Neural progenitor cell (in vitro differentiated cells): ENCODE measurements around the gene MMD. TPM values are rescaled to one million over a fixed set of nuclear protein-coding genes. Genes with fewer than 3 reads are reported as not detected.
"Not testable (repeated sequence)": the region's sequence is repeated elsewhere in the genome, so short reads cannot be mapped to it uniquely, and the experiment has no call there.

Source experiments
- DNase-seq: peaks from one replicate; pipeline ENCODE4 v3.0.0-alpha.2; 2016; ENCODE audit warnings: low spot score
- H2AFZ ChIP-seq: fragments of 200-600 bp; sonication (generic); replicated peaks from 2 replicates; pipeline ENCODE4 v1.6.1; 2016; ENCODE audit warnings: antibody characterized with exemption
- H3F3A ChIP-seq: fragments of 200-600 bp; sonication (generic); 2 replicates; pipeline ENCODE4 v1.6.1; 2016; ENCODE audit warnings: antibody characterized with exemption, low read depth
- H3K27ac ChIP-seq: fragments of 200-600 bp; sonication (generic); 2 replicates; pipeline ENCODE4 v1.5.1; 2016; ENCODE audit warnings: mild to moderate bottlenecking
- H3K27me3 ChIP-seq: fragments of 200-600 bp; sonication (generic); 2 replicates; pipeline ENCODE4 v1.6.1; 2016; ENCODE audit warnings: mild to moderate bottlenecking, moderate library complexity
- H3K36me3 ChIP-seq: fragments of 200-600 bp; sonication (generic); 2 replicates; pipeline ENCODE4 v1.5.1; 2016
- H3K4me1 ChIP-seq: fragments of 200-600 bp; sonication (generic); 2 replicates; pipeline ENCODE4 v1.6.1; 2016; ENCODE audit warnings: mixed run types
- H3K4me2 ChIP-seq: fragments of 200-600 bp; sonication (generic); 2 replicates; pipeline ENCODE4 v1.6.1; 2016
- H3K4me3 ChIP-seq: fragments of 200-600 bp; sonication (generic); 2 replicates; pipeline ENCODE4 v1.5.1; 2016
- H3K79me2 ChIP-seq: fragments of 200-600 bp; sonication (generic); 2 replicates; pipeline ENCODE4 v1.6.1; 2016; ENCODE audit warnings: low read depth
- H3K9ac ChIP-seq: fragments of 200-600 bp; sonication (generic); 2 replicates; pipeline ENCODE4 v1.6.1; 2016
- H3K9me3 ChIP-seq: fragments of 200-600 bp; sonication (generic); 2 replicates; pipeline ENCODE4 v1.5.1; 2016; ENCODE audit warnings: low read depth
- H4K20me1 ChIP-seq: fragments of 200-600 bp; sonication (generic); 2 replicates; pipeline ENCODE4 v1.6.1; 2016; ENCODE audit warnings: low read depth
- H3K27ac Mint-ChIP-seq: 3 replicates; pipeline ENCODE4 v1.8.0; 2021; ENCODE audit warnings: mixed read lengths
- H3K27me3 Mint-ChIP-seq: 2 replicates; pipeline ENCODE4 v1.8.0; 2022; ENCODE audit warnings: low read depth, mild to moderate bottlenecking, inconsistent platforms, moderate library complexity, mixed read lengths; ENCODE audit not compliant: insufficient read depth
- H3K36me3 Mint-ChIP-seq: 3 replicates; pipeline ENCODE4 v1.8.0; 2021; ENCODE audit warnings: mixed read lengths
- H3K4me1 Mint-ChIP-seq: 3 replicates; pipeline ENCODE4 v1.8.0; 2021; ENCODE audit warnings: mixed read lengths
- H3K4me3 Mint-ChIP-seq: 3 replicates; pipeline ENCODE4 v1.8.0; 2021; ENCODE audit warnings: mild to moderate bottlenecking, moderate library complexity, mixed read lengths
- H3K9me3 Mint-ChIP-seq: 3 replicates; pipeline ENCODE4 v1.8.0; 2020; ENCODE audit warnings: mixed read lengths
- EZH2 ChIP-seq: fragments of 200-600 bp; sonication (generic); IDR thresholded peaks from 2 replicates; pipeline ENCODE4 v1.6.1; 2017; ENCODE audit warnings: antibody characterized with exemption, mild to moderate bottlenecking, moderate library complexity
- EZH2phosphoT487 ChIP-seq: fragments of 200-600 bp; sonication (generic); IDR thresholded peaks from 2 replicates; pipeline ENCODE4 v1.6.1; 2017; ENCODE audit warnings: antibody characterized with exemption
- total RNA-seq: library from RNA; depleted of rRNA; stranded (reverse); fragments of >200 nt; gene quantifications from 2 replicates; pipeline ENCODE4 v1.2.3, GENCODE V29; 2015; ENCODE audit warnings: low replicate concordance
- TF ChIP-seq, protein P1 (sequence below): fragments of 200-600 bp; sonication (generic); IDR thresholded peaks from 2 replicates; pipeline ENCODE4 v1.5.1; 2017; ENCODE audit warnings: antibody characterized with exemption, mild to moderate bottlenecking

MMD gene
- total RNA-seq, 1 donor from 2014 or later, result 122 TPM

DNA sequence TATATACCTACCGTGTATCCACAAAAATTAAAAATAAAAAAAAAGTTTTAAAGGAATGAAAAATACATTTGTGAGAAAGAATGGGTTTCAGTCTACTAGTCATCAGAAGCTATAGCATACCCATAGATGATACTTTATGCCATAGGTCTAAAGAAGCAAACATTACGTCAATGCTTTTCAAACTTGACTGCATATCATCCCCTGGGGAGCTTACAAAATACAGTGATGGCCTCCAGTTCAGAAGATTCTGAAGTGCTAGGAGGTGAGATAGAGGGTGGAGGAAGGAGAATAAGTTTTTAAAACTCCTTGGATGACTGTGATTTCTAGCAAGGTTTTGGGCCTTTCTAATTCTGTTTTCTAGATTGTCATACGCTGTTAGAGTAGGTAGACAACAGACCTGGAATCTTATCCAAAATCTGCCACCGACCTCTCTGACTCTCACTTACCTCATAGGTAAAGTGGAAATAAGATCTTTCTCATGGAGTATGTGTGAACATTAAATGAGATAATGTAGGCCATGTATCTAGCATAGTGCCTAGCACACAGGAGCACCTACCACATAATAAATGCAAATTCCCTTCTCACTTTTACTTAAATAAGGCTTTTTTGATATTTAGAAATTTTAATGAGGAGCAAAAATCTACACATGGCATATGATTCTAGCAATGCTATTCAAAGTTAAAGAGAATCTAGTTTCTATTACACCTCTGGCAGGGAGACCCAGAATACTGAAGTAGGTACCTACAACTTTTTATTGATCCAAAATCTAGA, 12.4 kb downstream of the MMD start:
- H3K9me3 Mint-ChIP-seq, result no peaks in the 10 kb centered on the region
- no peak for DNase-seq
- H3K4me1 Mint-ChIP-seq, result no peaks in the 10 kb centered on the region
- no peaks in the 10 kb centered on the region for H3K9me3 ChIP-seq
- H3K4me2 ChIP-seq, result no peak overlapping the region
- H3K4me3 Mint-ChIP-seq, result no peak overlapping the region
- H3K4me1 ChIP-seq, result no peaks in the 10 kb centered on the region
- H3K27me3 Mint-ChIP-seq, result no peaks in the 10 kb centered on the region
- no peak overlapping the region for H3K4me3 ChIP-seq
- H3K36me3 Mint-ChIP-seq, result peaks cover 38% of the 10 kb centered on the region
- no peak overlapping the region for H3K27ac Mint-ChIP-seq
- no peaks in the 10 kb centered on the region for H3K27me3 ChIP-seq
- H2AFZ ChIP-seq, result no peak overlapping the region
- no peak for TF ChIP-seq EZH2
- TF ChIP-seq, protein P1, sequence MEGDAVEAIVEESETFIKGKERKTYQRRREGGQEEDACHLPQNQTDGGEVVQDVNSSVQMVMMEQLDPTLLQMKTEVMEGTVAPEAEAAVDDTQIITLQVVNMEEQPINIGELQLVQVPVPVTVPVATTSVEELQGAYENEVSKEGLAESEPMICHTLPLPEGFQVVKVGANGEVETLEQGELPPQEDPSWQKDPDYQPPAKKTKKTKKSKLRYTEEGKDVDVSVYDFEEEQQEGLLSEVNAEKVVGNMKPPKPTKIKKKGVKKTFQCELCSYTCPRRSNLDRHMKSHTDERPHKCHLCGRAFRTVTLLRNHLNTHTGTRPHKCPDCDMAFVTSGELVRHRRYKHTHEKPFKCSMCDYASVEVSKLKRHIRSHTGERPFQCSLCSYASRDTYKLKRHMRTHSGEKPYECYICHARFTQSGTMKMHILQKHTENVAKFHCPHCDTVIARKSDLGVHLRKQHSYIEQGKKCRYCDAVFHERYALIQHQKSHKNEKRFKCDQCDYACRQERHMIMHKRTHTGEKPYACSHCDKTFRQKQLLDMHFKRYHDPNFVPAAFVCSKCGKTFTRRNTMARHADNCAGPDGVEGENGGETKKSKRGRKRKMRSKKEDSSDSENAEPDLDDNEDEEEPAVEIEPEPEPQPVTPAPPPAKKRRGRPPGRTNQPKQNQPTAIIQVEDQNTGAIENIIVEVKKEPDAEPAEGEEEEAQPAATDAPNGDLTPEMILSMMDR, result no peak
- TF ChIP-seq EZH2phosphoT487, result no peak
- H3K27ac ChIP-seq, result no peak overlapping the region
- H3K9ac ChIP-seq, result no peak overlapping the region
- H3K36me3 ChIP-seq, result peaks cover 22% of the 10 kb centered on the region
- peaks cover 5% of the 10 kb centered on the region for H3K79me2 ChIP-seq
- peaks cover 3% of the 10 kb centered on the region for H4K20me1 ChIP-seq
- H3F3A ChIP-seq, result no peaks in the 10 kb centered on the region

DNA sequence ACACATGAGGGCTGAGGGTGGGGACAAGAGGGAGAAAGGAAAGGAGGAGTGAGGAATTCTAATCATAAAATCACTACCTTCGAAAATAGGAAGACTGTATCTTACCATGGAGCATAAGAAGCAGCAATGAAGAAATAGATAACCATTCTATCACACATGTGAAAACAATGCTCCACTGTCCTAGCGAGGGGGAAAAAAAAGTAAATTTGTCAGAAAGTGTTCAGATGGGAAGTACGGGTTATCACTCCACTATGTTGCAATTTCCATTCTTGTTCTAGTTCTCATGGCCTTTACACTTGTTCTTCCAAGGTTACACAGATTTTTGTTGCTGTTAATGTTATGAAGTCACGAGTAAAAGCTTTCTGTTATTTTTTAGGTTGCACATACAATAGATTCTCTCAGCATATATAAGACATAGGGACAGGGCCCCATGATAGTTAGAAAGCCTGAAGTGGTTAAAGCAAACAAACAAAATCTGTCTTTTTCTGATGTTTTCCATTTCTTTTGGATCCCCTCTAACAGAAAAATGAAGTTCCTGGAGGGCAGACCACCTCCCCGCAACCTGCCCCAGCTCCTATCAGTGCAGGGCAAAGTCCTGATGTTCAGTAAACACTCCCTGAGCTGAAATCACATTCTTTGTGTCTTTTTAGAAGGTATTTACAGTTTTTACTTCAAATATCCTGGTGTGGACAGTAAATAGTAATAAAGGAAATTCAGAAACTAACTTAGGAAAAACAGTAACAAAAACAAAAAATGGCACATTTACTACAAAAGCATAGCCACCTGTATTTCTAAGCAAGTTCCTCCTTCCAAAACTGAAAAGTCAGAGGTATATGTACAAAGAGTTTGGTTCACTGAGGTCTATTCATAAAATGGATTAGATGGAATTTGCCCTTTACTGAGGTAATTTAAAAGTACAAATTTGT, 13.7 kb downstream of the MMD start:
- H3K4me1 Mint-ChIP-seq, result no peaks in the 10 kb centered on the region
- no peak overlapping the region for H3K4me3 Mint-ChIP-seq
- H3K36me3 Mint-ChIP-seq, result peaks cover 36% of the 10 kb centered on the region
- no peaks in the 10 kb centered on the region for H3K27me3 ChIP-seq
- no peaks in the 10 kb centered on the region for H3F3A ChIP-seq
- no peak overlapping the region for H3K4me3 ChIP-seq
- no peak overlapping the region for H3K27ac ChIP-seq
- no peak overlapping the region for H3K4me2 ChIP-seq
- H3K79me2 ChIP-seq, result no peaks in the 10 kb centered on the region
- H3K9ac ChIP-seq, result no peak overlapping the region
- DNase-seq, result no peak
- H4K20me1 ChIP-seq, result peaks cover 3% of the 10 kb centered on the region
- H3K9me3 Mint-ChIP-seq, result no peaks in the 10 kb centered on the region
- no peaks in the 10 kb centered on the region for H3K27me3 Mint-ChIP-seq
- H3K4me1 ChIP-seq, result no peaks in the 10 kb centered on the region
- H3K36me3 ChIP-seq, result peaks cover 21% of the 10 kb centered on the region
- no peak for TF ChIP-seq EZH2
- TF ChIP-seq EZH2phosphoT487, result no peak
- TF ChIP-seq, protein P1, result no peak
- H3K27ac Mint-ChIP-seq, result no peak overlapping the region
- H2AFZ ChIP-seq, result no peak overlapping the region
- no peaks in the 10 kb centered on the region for H3K9me3 ChIP-seq

DNA sequence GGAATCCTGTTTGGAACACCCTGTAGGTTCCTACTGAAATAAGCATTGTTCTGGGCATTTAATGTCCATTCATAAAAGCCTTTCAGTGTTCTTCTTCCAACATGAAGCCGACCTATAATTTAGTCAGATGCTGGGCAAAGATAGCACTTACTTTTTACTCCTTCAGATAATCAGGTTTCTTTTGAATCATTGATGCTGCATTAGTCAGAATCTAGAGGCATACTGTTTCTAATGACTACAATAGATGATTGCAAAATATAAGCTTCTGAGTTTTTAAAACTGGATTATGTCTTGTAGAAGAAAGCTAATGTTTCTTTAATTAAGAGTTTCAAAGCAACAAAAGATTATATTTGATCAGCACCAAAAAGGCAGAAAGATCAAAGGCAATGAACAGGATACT, 16.0 kb downstream of the MMD start:
- H3K4me1 Mint-ChIP-seq, result no peaks in the 10 kb centered on the region
- H3K4me1 ChIP-seq, result no peaks in the 10 kb centered on the region
- H3K9me3 ChIP-seq, result no peaks in the 10 kb centered on the region
- no peak overlapping the region for H3K4me3 ChIP-seq
- TF ChIP-seq EZH2 (no peak), EZH2phosphoT487 (no peak)
- TF ChIP-seq, protein P1, result no peak
- no peaks in the 10 kb centered on the region for H3F3A ChIP-seq
- no peak overlapping the region for H3K4me3 Mint-ChIP-seq
- DNase-seq, result no peak
- H4K20me1 ChIP-seq, result peaks cover 3% of the 10 kb centered on the region
- no peak overlapping the region for H3K9ac ChIP-seq
- no peaks in the 10 kb centered on the region for H3K27me3 Mint-ChIP-seq
- H3K9me3 Mint-ChIP-seq, result no peaks in the 10 kb centered on the region
- no peaks in the 10 kb centered on the region for H3K79me2 ChIP-seq
- no peak overlapping the region for H3K27ac Mint-ChIP-seq
- no peak overlapping the region for H2AFZ ChIP-seq
- no peak overlapping the region for H3K27ac ChIP-seq
- H3K36me3 Mint-ChIP-seq, result peaks cover 27% of the 10 kb centered on the region
- H3K27me3 ChIP-seq, result no peaks in the 10 kb centered on the region
- no peak overlapping the region for H3K4me2 ChIP-seq
- peaks cover 22% of the 10 kb centered on the region for H3K36me3 ChIP-seq

DNA sequence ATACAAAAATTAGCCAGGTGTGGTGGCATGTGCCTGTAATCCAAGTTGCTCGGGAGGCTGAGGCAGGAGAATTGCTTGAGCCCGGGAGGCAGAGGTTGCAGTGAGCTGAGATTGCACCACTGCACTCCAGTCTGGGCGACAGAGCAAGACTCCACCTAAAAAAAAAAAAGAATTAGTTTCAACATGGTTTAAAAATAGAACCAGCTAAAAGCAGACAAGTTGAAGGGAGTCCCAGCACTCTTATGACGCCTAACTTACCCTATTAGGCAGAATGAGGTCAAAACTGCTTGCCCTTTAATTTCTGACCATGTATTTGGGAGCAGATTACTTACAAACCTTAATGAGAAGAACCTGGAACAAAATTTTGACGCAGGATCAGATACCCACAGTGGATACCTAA, 17.4 kb downstream of the MMD start:
- not testable (repeated sequence) for H3K27me3 ChIP-seq, H3K27ac ChIP-seq, H3K27ac Mint-ChIP-seq, H2AFZ ChIP-seq, H3K9me3 ChIP-seq, H3K9ac ChIP-seq, H3K4me1 ChIP-seq, H3K4me1 Mint-ChIP-seq, H3K79me2 ChIP-seq, H4K20me1 ChIP-seq, H3K4me3 Mint-ChIP-seq, H3K9me3 Mint-ChIP-seq, H3K4me3 ChIP-seq, DNase-seq, H3F3A ChIP-seq, H3K4me2 ChIP-seq, H3K27me3 Mint-ChIP-seq
- peaks cover 27% of the 10 kb centered on the region for H3K36me3 Mint-ChIP-seq
- peaks cover 12% of the 10 kb centered on the region for H3K36me3 ChIP-seq
